HCT116 (cell line): Measurements from ENCODE around the gene VMO1.
A peak's percentile ranks its signal among the peaks of the same experiment; 100 is the strongest.

Experiments used
- TCF7L2 ChIP-seq: IDR thresholded peaks from 2 replicates; pipeline ENCODE4 v1.7.0; 2011; ENCODE audit warnings: borderline replicate concordance, inconsistent platforms; ENCODE audit not compliant: insufficient read depth, insufficient read length; ENCODE audit errors: extremely low read depth
- YY1 ChIP-seq: IDR thresholded peaks from 2 replicates; pipeline ENCODE4 v1.6.1; 2011; ENCODE audit warnings: low read length, low read depth, moderate library complexity, mild to moderate bottlenecking; ENCODE audit not compliant: insufficient replicate concordance; ENCODE audit errors: extremely low read depth
- TF ChIP-seq, protein P1 (sequence below), 3 experiments: fragments of 200-600 bp in 1 of 3; sonication (generic) in 1 of 3; IDR thresholded peaks in 2 of 3; conservative IDR thresholded peaks in 1 of 3; 2 replicates each; pipeline ENCODE4 v1.5.1; 2012 to 2017; ENCODE audit warnings: low read depth in 2 of 3, low read length in 2 of 3, antibody characterized with exemption in 1 of 3, borderline replicate concordance in 1 of 3, control low read depth in 1 of 3, mild to moderate bottlenecking in 1 of 3, mixed read lengths in 1 of 3, mixed run types in 1 of 3, moderate library complexity in 1 of 3; ENCODE audit not compliant: insufficient read depth in 1 of 3
- TF ChIP-seq, protein P2 (sequence below): IDR thresholded peaks from 2 replicates; pipeline ENCODE4 v1.6.1; 2011; ENCODE audit warnings: mild to moderate bottlenecking, low read length, moderate library complexity; ENCODE audit not compliant: insufficient replicate concordance; ENCODE audit errors: extremely low read depth

DNA sequence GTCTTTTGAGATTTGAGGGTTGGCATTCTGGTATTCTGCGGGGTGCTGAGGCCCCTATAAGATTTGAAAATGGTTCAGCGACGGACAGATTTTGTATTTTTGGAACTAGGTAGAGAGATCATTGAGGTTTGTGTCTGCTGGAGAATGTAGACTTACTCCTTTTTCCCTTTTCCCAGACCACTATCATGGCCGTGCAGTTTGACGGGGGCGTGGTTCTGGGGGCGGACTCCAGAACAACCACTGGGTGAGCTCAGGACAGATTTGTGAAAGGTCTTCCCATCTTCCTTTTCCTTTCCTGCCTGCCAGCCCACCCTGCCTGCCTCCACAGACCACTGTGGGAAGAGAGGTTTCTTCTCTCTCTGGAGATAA is 10.4 kb upstream of the VMO1 start:
- TF ChIP-seq, protein P1, sequence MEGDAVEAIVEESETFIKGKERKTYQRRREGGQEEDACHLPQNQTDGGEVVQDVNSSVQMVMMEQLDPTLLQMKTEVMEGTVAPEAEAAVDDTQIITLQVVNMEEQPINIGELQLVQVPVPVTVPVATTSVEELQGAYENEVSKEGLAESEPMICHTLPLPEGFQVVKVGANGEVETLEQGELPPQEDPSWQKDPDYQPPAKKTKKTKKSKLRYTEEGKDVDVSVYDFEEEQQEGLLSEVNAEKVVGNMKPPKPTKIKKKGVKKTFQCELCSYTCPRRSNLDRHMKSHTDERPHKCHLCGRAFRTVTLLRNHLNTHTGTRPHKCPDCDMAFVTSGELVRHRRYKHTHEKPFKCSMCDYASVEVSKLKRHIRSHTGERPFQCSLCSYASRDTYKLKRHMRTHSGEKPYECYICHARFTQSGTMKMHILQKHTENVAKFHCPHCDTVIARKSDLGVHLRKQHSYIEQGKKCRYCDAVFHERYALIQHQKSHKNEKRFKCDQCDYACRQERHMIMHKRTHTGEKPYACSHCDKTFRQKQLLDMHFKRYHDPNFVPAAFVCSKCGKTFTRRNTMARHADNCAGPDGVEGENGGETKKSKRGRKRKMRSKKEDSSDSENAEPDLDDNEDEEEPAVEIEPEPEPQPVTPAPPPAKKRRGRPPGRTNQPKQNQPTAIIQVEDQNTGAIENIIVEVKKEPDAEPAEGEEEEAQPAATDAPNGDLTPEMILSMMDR (IDR thresholded peaks at IDR 0.05 in 2 of 3, conservative IDR thresholded peaks at IDR 0.05 in 1 of 3; ENCODE audit: borderline replicate concordance in 1 of 3, insufficient read depth in 1 of 3, low read depth in 2 of 3, low read length in 2 of 3), result no peak
- TF ChIP-seq TCF7L2 (no peak), YY1 (peak; percentile 7)
- TF ChIP-seq, protein P2, sequence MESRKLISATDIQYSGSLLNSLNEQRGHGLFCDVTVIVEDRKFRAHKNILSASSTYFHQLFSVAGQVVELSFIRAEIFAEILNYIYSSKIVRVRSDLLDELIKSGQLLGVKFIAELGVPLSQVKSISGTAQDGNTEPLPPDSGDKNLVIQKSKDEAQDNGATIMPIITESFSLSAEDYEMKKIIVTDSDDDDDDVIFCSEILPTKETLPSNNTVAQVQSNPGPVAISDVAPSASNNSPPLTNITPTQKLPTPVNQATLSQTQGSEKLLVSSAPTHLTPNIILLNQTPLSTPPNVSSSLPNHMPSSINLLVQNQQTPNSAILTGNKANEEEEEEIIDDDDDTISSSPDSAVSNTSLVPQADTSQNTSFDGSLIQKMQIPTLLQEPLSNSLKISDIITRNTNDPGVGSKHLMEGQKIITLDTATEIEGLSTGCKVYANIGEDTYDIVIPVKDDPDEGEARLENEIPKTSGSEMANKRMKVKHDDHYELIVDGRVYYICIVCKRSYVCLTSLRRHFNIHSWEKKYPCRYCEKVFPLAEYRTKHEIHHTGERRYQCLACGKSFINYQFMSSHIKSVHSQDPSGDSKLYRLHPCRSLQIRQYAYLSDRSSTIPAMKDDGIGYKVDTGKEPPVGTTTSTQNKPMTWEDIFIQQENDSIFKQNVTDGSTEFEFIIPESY, result no peak
